Suprapubic skin (tissue), 4 donors: ENCODE measurements around the gene FKBP6. TPM values are rescaled to one million over a fixed set of nuclear protein-coding genes. Genes with fewer than 3 reads are reported as not detected.

Source experiments
- DNase-seq, 2 donors: peaks; one replicate each; pipeline ENCODE4 v3.0.0-alpha.2; 2019; ENCODE audit warnings: low spot score in 2 of 2
- H3K27ac ChIP-seq: fragments of 200-600 bp; sonication (generic); one replicate; pipeline ENCODE4 v1.5.1; 2019
- H3K27me3 ChIP-seq: fragments of 200-600 bp; sonication (generic); one replicate; pipeline ENCODE4 v1.5.1; 2019
- H3K36me3 ChIP-seq: fragments of 200-600 bp; sonication (generic); one replicate; pipeline ENCODE4 v1.5.1; 2019
- H3K4me1 ChIP-seq: fragments of 200-600 bp; sonication (generic); one replicate; pipeline ENCODE4 v1.5.1; 2019
- H3K4me3 ChIP-seq: fragments of 200-600 bp; sonication (generic); one replicate; pipeline ENCODE4 v1.5.1; 2019; ENCODE audit warnings: mild to moderate bottlenecking
- H3K9me3 ChIP-seq: fragments of 200-600 bp; sonication (generic); one replicate; pipeline ENCODE4 v1.5.1; 2019
- EP300 ChIP-seq: sonication (generic); formaldehyde crosslinking; IDR thresholded peaks from one replicate; pipeline ENCODE4 v1.6.1; 2017; ENCODE audit warnings: antibody characterized with exemption
- POLR2A ChIP-seq, 2 donors: fragments of 450-650 bp; IDR thresholded peaks; one replicate each; pipeline ENCODE4 v1.6.1; 2017; ENCODE audit warnings: antibody characterized with exemption in 2 of 2, mild to moderate bottlenecking in 2 of 2, moderate library complexity in 2 of 2
- POLR2AphosphoS5 ChIP-seq, 3 donors: sonication (generic); formaldehyde crosslinking; IDR thresholded peaks; one replicate each; pipeline ENCODE4 v1.6.1; 2017; ENCODE audit warnings: antibody characterized with exemption in 3 of 3
- WGBS: methylation state at CpG from one replicate; pipeline ENCODE4 v1.1.5; 2018; 5-methylcytosine and 5-hydroxymethylcytosine counted together
- total RNA-seq, 4 donors: library from RNA; depleted of rRNA; stranded (reverse); fragments of >200 nt; gene quantifications; one replicate each; pipeline ENCODE4 v1.1.0, GENCODE V29; 2016
- TF ChIP-seq, protein P1 (sequence below), 2 donors: fragments of 200-600 bp in 1 of 2; fragments of 450-650 bp in 1 of 2; sonication (generic) in 1 of 2; IDR thresholded peaks; one replicate each; pipeline ENCODE4 v1.5.1; 2016 to 2019; ENCODE audit warnings: antibody characterized with exemption in 2 of 2, mild to moderate bottlenecking in 1 of 2, moderate library complexity in 1 of 2

Gene FKBP6
- total RNA-seq, 4 donors from 2014 or later, result not detected

DNA sequence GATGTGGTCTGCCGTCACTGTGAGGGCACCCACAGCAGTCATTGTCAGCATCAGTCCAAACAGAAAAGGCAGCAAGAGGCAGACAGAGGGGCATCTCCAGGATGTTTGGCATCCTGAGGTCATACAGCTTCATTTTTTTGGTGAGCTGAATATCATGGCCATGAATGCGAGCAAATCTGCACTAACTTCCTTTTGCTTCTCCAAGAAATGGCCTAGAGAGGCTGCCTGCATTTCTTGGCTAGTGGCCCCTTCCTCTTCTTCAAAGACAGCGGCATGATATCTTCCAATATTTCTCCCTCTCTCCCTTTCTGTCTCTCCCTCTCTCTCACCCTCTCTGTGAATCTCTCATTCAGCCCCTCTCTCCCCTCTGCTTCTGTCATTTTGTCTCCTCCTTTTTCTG is 24.8 kb downstream of the FKBP6 start:
- TF ChIP-seq, protein P1, sequence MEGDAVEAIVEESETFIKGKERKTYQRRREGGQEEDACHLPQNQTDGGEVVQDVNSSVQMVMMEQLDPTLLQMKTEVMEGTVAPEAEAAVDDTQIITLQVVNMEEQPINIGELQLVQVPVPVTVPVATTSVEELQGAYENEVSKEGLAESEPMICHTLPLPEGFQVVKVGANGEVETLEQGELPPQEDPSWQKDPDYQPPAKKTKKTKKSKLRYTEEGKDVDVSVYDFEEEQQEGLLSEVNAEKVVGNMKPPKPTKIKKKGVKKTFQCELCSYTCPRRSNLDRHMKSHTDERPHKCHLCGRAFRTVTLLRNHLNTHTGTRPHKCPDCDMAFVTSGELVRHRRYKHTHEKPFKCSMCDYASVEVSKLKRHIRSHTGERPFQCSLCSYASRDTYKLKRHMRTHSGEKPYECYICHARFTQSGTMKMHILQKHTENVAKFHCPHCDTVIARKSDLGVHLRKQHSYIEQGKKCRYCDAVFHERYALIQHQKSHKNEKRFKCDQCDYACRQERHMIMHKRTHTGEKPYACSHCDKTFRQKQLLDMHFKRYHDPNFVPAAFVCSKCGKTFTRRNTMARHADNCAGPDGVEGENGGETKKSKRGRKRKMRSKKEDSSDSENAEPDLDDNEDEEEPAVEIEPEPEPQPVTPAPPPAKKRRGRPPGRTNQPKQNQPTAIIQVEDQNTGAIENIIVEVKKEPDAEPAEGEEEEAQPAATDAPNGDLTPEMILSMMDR (IDR thresholded peaks at IDR 0.05), result no peak
- no peak for TF ChIP-seq POLR2AphosphoS5 (IDR thresholded peaks at IDR 0.05)
- no peak for TF ChIP-seq POLR2A (IDR thresholded peaks at IDR 0.05)
- TF ChIP-seq EP300, result no peak
- Histone ChIP-seq H3K4me3 (no peak overlapping the region), H3K4me1 (peaks cover 1% of the 10 kb centered on the region), H3K27ac (no peak overlapping the region), H3K27me3 (peaks cover 4% of the 10 kb centered on the region), H3K36me3 (no peaks in the 10 kb centered on the region), H3K9me3 (no peaks in the 10 kb centered on the region)
- 92% methylated on average over 3 of the region's 3 CpGs for WGBS
- no peak for DNase-seq

DNA sequence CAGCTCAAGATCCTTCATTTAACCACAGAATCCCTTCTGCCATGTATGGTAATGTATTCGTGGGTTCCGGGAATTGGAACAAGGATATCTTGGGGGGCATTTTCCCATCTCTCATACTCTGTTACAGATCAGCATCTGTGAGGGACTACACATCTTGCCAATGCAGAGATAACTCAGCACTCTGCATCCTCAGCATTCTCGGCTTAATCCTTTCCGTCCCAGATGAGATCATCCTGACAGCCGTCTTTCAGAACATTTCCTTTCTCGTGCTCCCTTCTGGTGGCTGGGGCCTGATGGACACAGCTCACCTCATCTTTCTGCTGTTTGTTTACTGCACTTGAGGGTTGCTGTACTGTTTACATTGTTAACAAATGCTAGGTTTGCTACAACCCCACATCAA is 25.3 kb downstream of the FKBP6 start:
- TF ChIP-seq EP300, result no peak
- TF ChIP-seq POLR2AphosphoS5 (IDR thresholded peaks at IDR 0.05), result no peak
- TF ChIP-seq POLR2A (IDR thresholded peaks at IDR 0.05), result no peak
- 80% methylated on average over 6 of the region's 6 CpGs for WGBS
- Histone ChIP-seq H3K27me3 (peaks cover 4% of the 10 kb centered on the region), H3K9me3 (no peaks in the 10 kb centered on the region), H3K36me3 (no peaks in the 10 kb centered on the region), H3K27ac (no peak overlapping the region), H3K4me1 (peaks cover 6% of the 10 kb centered on the region), H3K4me3 (no peak overlapping the region)
- DNase-seq, result no peak

DNA sequence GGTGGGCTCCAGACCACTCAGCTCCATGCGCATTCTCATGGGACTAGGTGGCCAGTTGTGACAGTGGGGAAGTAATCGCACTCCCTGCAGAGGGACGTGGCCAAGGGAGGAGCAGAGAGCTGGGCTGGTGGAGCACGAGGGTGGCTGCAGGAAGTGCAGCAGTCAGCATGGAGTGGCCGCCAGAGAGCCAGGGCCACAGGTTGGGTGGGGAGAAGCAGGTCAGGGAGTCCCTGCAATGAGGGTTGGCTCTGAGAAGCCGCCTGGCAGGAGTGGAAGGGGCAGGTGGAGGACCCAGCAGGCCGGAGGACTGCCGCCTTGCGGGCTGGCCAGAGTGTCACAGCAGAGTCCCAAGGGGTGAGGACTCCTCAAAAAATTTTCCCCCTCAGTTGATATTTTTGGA is 26.2 kb downstream of the FKBP6 start:
- no peak overlapping the region for H3K4me3 ChIP-seq
- peaks cover 12% of the 10 kb centered on the region for H3K4me1 ChIP-seq
- H3K9me3 ChIP-seq, result no peaks in the 10 kb centered on the region
- 89% methylated on average over 9 of the region's 9 CpGs for WGBS
- H3K27ac ChIP-seq, result no peak overlapping the region
- TF ChIP-seq EP300, result no peak
- no peak for TF ChIP-seq POLR2A (IDR thresholded peaks at IDR 0.05)
- no peak for TF ChIP-seq POLR2AphosphoS5 (IDR thresholded peaks at IDR 0.05)
- TF ChIP-seq, protein P1 (IDR thresholded peaks at IDR 0.05), result no peak
- no peak for DNase-seq
- H3K36me3 ChIP-seq, result no peaks in the 10 kb centered on the region
- peaks cover 10% of the 10 kb centered on the region for H3K27me3 ChIP-seq

DNA sequence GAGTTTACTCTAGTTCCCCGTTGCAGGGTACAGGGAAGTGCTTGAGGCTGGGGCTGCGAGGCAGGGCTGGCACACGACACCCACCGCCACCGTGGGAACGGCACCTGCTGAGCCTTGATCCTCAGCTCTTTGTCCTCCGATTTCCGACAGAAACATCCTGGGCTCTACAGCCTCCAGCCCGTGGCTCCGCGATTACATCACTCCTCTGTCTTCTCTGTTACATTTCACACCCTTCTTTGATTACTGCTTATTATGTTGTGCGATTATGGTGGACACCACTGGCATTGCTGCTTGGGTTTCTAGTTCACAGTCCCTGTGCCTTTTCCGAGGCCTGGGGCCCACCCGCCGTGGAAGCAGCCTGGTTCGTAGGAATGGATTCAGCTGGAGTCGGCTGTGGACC is 26.9 kb downstream of the FKBP6 start:
- DNase-seq, result no peak
- WGBS, result 88% methylated on average over 17 of the region's 17 CpGs

DNA sequence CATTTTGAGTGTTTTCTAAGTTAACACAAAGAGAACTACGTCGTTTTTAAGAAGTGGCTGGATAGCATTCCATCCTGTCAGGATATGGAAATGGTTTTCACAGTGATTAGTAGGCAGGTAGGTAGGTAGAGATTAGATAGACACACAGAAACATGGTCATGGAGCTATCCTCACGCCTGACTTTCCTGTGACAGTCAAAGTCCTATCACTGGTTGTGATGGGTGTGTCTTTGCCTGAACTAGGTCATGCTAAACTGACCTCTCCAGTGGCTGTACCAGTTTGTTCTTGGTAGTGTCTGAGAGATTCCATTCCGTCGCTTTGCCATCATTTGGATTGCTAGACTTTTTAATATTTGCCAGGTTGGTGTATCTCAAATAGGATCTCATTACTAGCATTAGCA is 28.2 kb downstream of the FKBP6 start:
- TF ChIP-seq POLR2A (IDR thresholded peaks at IDR 0.05), result no peak
- TF ChIP-seq, protein P1 (IDR thresholded peaks at IDR 0.05), result no peak
- TF ChIP-seq EP300, result no peak
- TF ChIP-seq POLR2AphosphoS5 (IDR thresholded peaks at IDR 0.05), result no peak
- H3K27me3 ChIP-seq, result peaks cover 16% of the 10 kb centered on the region
- peaks cover 12% of the 10 kb centered on the region for H3K4me1 ChIP-seq
- no peaks in the 10 kb centered on the region for H3K9me3 ChIP-seq
- 75% methylated on average over 5 of the region's 5 CpGs for WGBS
- H3K4me3 ChIP-seq, result no peak overlapping the region
- DNase-seq, result no peak
- no peak overlapping the region for H3K27ac ChIP-seq
- no peaks in the 10 kb centered on the region for H3K36me3 ChIP-seq

More for the DNA sequence above, 26.9 kb downstream of the FKBP6 start:
- no peak overlapping the region for H3K27ac ChIP-seq
- no peak overlapping the region for H3K4me3 ChIP-seq
- TF ChIP-seq, protein P1 (IDR thresholded peaks at IDR 0.05), result no peak
- TF ChIP-seq POLR2AphosphoS5 (IDR thresholded peaks at IDR 0.05) (no peak), EP300 (no peak), POLR2A (IDR thresholded peaks at IDR 0.05) (no peak)
- H3K4me1 ChIP-seq, result peaks cover 12% of the 10 kb centered on the region
- H3K9me3 ChIP-seq, result no peaks in the 10 kb centered on the region
- no peaks in the 10 kb centered on the region for H3K36me3 ChIP-seq
- peaks cover 15% of the 10 kb centered on the region for H3K27me3 ChIP-seq
